Left lung (tissue), 10 donors: Measurements from ENCODE around the gene PPM1F. TPM values are rescaled to one million over a fixed set of nuclear protein-coding genes. Genes with fewer than 3 reads are reported as not detected.
A peak's percentile ranks its signal among the peaks of the same experiment; 100 is the strongest.
"Not testable (repeated sequence)": the region's sequence is repeated elsewhere in the genome, so short reads cannot be mapped to it uniquely, and the experiment has no call there.

Experiments used
- ATAC-seq: fragments of 200-7000 bp; cut with Tn5 transposase; one replicate; pipeline ENCODE4 v1.9.1; 2020; ENCODE audit warnings: moderate library complexity
- DNase-seq, 4 donors: peaks; one replicate each; pipeline ENCODE4 v3.0.0-alpha.2; 2013 to 2020
- H3K27ac ChIP-seq, 2 donors: fragments of 200-600 bp; sonication (generic) in 1 of 2; one replicate each; pipeline versions ENCODE4 v1.5.0 to v1.8.0; 2020 to 2021
- H3K27me3 ChIP-seq, 2 donors: fragments of 200-600 bp; sonication (generic) in 1 of 2; one replicate each; pipeline versions ENCODE4 v1.5.0 to v1.8.0; 2020 to 2021
- H3K36me3 ChIP-seq, 2 donors: fragments of 200-600 bp; sonication (generic) in 1 of 2; one replicate each; pipeline versions ENCODE4 v1.5.0 to v1.8.0; 2020 to 2021
- H3K4me1 ChIP-seq, 2 donors: fragments of 200-600 bp; one replicate each; pipeline ENCODE4 v1.8.0; 2021
- H3K4me3 ChIP-seq, 2 donors: fragments of 200-600 bp; sonication (generic) in 1 of 2; one replicate each; pipeline versions ENCODE4 v1.5.0 to v1.8.0; 2020 to 2021; ENCODE audit warnings: mild to moderate bottlenecking in 1 of 2
- H3K9me3 ChIP-seq, 2 donors: fragments of 200-600 bp; sonication (generic) in 1 of 2; one replicate each; pipeline versions ENCODE4 v1.5.0 to v1.8.0; 2020 to 2021
- CTCF ChIP-seq, 2 donors: fragments of 200-600 bp; sonication (generic) in 1 of 2; IDR thresholded peaks; one replicate each; pipeline versions ENCODE4 v1.5.0 to v1.8.0; 2021; ENCODE audit warnings: antibody characterized with exemption in 2 of 2
- intact Hi-C, 2 donors: fragments of 100-400 bp; cut with DNase I; formaldehyde crosslinking; loops; one replicate each; pipeline versions ENCODE4 v1.11.2 to v1.14.2; 2022
- polyA plus RNA-seq, 6 donors: library from polyadenylated mRNA; unstranded; fragments of 120-200 nt; gene quantifications; one replicate each; pipeline ENCODE4 v1.2.1, GENCODE V29; 2013; ENCODE audit not compliant: insufficient read length in 6 of 6
- total RNA-seq, 2 donors: library from RNA; stranded (reverse); fragmentation: NEBNext Ultra II Directional; extraction: Animal tissue kit (Norgen Biotek cat#: 25700); gene quantifications; one replicate each; pipeline ENCODE4 v1.2.1, GENCODE V29; 2021
- donor health status: DM: no; HTN: yes; CAD: no.
- donor health status: DM: no; HTN: no; CAD: no.

The PPM1F gene
- total and polyA plus RNA-seq, 8 donors, result 31.0 to 60.0 (median 51.3) TPM

- Histone ChIP-seq H3K9me3 (no peaks in the 10 kb centered on the region), H3K27me3 (no peaks in the 10 kb centered on the region), H3K27ac (peak overlapping the region; percentile 85 to 98), H3K4me3 (no peak overlapping the region), H3K4me1 (peaks cover 24 to 97% of the 10 kb centered on the region in 2 donors), H3K36me3 (peaks cover 0 to 38% of the 10 kb centered on the region in 2 donors)
- DNase-seq (no peak), ATAC-seq (no peak)
- TF ChIP-seq CTCF (IDR thresholded peaks at IDR 0.05), result no peak
- intact Hi-C loops, result no loop called here
These were observed 8.8 kb downstream of the PPM1F start for GRCh38 chr22:21943571-21944448.

- no peak for TF ChIP-seq CTCF (IDR thresholded peaks at IDR 0.05)
- intact Hi-C loops, result no loop called here
- Histone ChIP-seq H3K36me3 (peaks cover 0 to 38% of the 10 kb centered on the region in 2 donors), H3K27me3 (no peaks in the 10 kb centered on the region), H3K4me1 (peaks cover 24 to 97% of the 10 kb centered on the region in 2 donors), H3K9me3 (no peaks in the 10 kb centered on the region), H3K4me3 (no peak overlapping the region), H3K27ac (peak overlapping the region; percentile 85 to 98)
- DNase-seq (peak; percentile 16 to 87 (median 64)), ATAC-seq (peak; percentile 4)
These were observed 10.0 kb downstream of the PPM1F start for GRCh38 chr22:21942407-21943343.

- intact Hi-C loops, result no loop called here
- H3K27me3 ChIP-seq, result no peaks in the 10 kb centered on the region
- no peak for TF ChIP-seq CTCF (IDR thresholded peaks at IDR 0.05)
- H3K4me3 ChIP-seq, result no peak overlapping the region
- peaks cover 0 to 38% of the 10 kb centered on the region in 2 donors for H3K36me3 ChIP-seq
- DNase-seq (no peak), ATAC-seq (no peak)
- H3K4me1 ChIP-seq, result peaks cover 26 to 97% of the 10 kb centered on the region in 2 donors
- peak overlapping the region; percentile 85 to 98 for H3K27ac ChIP-seq
- no peaks in the 10 kb centered on the region for H3K9me3 ChIP-seq
These were observed 10.7 kb downstream of the PPM1F start for GRCh38 chr22:21941921-21942320.

GRCh38 chr22:21940521-21940920, 12.1 kb downstream of the PPM1F start:
- H3K36me3 ChIP-seq, result peaks cover 0 to 34% of the 10 kb centered on the region in 2 donors
- intact Hi-C loops, result no loop called here
- no peaks in the 10 kb centered on the region for H3K27me3 ChIP-seq
- peaks cover 35 to 97% of the 10 kb centered on the region in 2 donors for H3K4me1 ChIP-seq
- ATAC-seq, result no peak
- no peaks in the 10 kb centered on the region for H3K9me3 ChIP-seq
- no peak for TF ChIP-seq CTCF (IDR thresholded peaks at IDR 0.05)
- H3K27ac ChIP-seq, result peak overlapping the region; percentile 85 to 98
- H3K4me3 ChIP-seq, result no peak overlapping the region
- peak in 1 of 4 donors; percentile 79 for DNase-seq

GRCh38 chr22:21939935-21940334, 12.7 kb downstream of the PPM1F start:
- H3K4me3 ChIP-seq, DNase-seq, ATAC-seq, H3K9me3 ChIP-seq, H3K27me3 ChIP-seq: not testable (repeated sequence)
- Histone ChIP-seq H3K27ac (peak overlapping the region; percentile 96 to 98), H3K36me3 (peaks cover 0 to 30% of the 10 kb centered on the region in 2 donors), H3K4me1 (peaks cover 35 to 95% of the 10 kb centered on the region in 2 donors)
- intact Hi-C loops, result loop anchor here in 1 of 2 donors (10.0 kb wide), 1 partner anchor 225 kb away; no protein-coding TSS in a partner anchor
